Calu3 (cell line): Measurements from ENCODE around the gene ZNF487. TPM values are rescaled to one million over a fixed set of nuclear protein-coding genes. Genes with fewer than 3 reads are reported as not detected.
A peak's percentile ranks its signal among the peaks of the same experiment; 100 is the strongest.
"Not testable (repeated sequence)": the region's sequence is repeated elsewhere in the genome, so short reads cannot be mapped to it uniquely, and the experiment has no call there.

Source experiments
- BruUV-seq: library from RNA; stranded (reverse); fragments of 400-500 nt; replicated peaks from 2 replicates; lab custom pipeline; 2021; lab: Mats Ljungman, UMichigan
- CTCF ChIA-PET: fragments of 300-600 bp; sonication (Branson Sonifier 250); formaldehyde crosslinking; loops from one replicate; lab custom pipeline; 2022; ENCODE audit warnings: antibody characterized with exemption; lab: Charles Lee
- DNase-seq: peaks from one replicate; pipeline ENCODE4 v3.0.0; 2022
- H3K27ac Mint-ChIP-seq: one replicate; pipeline ENCODE4 v1.8.0; 2022; ENCODE audit warnings: mixed read lengths; ENCODE audit not compliant: unreplicated experiment
- H3K27me3 Mint-ChIP-seq: one replicate; pipeline ENCODE4 v1.8.0; 2022; ENCODE audit warnings: mixed read lengths; ENCODE audit not compliant: unreplicated experiment
- H3K36me3 Mint-ChIP-seq: one replicate; pipeline ENCODE4 v1.8.0; 2022; ENCODE audit warnings: mild to moderate bottlenecking, moderate library complexity, mixed read lengths; ENCODE audit not compliant: insufficient read depth, unreplicated experiment
- H3K4me1 Mint-ChIP-seq: one replicate; pipeline ENCODE4 v1.8.0; 2022; ENCODE audit warnings: mild to moderate bottlenecking, low read depth, mixed read lengths; ENCODE audit not compliant: unreplicated experiment
- H3K4me3 Mint-ChIP-seq: one replicate; pipeline ENCODE4 v1.8.0; 2022; ENCODE audit warnings: mild to moderate bottlenecking, low read depth, moderate library complexity, mixed read lengths; ENCODE audit not compliant: unreplicated experiment
- H3K9me3 Mint-ChIP-seq: one replicate; pipeline ENCODE4 v1.8.0; 2022; ENCODE audit warnings: low read depth, mixed read lengths; ENCODE audit not compliant: unreplicated experiment
- intact Hi-C: fragments of 100-400 bp; cut with micrococcal nuclease; formaldehyde crosslinking; loops from one replicate; pipeline ENCODE4 v1.10.0; 2022; ENCODE audit not compliant: unreplicated experiment
- total RNA-seq: library from RNA; stranded (reverse); gene quantifications from 2 replicates; pipeline ENCODE4 v1.2.3, GENCODE V29; 2022
- TF ChIP-seq, protein P1 (sequence below): fragments of 200-600 bp; IDR thresholded peaks from one replicate; pipeline ENCODE4 v1.8.0; 2022; ENCODE audit warnings: antibody characterized with exemption; ENCODE audit not compliant: unreplicated experiment

Gene ZNF487
- total RNA-seq, 1 experiment from 2014 or later = 3.4 TPM

DNA sequence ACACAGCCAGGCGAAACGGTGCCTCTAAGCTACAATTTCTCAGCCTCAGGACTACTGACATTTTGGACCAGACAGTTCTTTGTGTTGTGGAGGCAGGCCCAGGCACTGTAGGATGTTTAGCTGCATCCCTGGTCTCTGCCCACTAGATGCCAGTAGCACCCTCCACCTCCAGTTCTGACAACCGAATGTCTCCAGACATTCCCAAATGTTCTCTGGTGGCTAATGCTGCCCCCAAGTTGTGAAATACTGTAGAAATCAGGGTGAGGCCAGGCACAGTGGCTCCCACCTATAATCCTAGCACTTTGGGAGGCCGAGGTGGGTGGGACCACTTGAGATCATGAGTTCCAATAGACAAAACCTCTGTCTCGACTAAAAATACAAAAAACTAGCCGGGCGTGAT, 46.2 kb upstream of the ZNF487 start:
- DNase-seq = peak; percentile 46
- Mint-ChIP-seq H3K27ac (peak overlapping the region; percentile 84), H3K27me3 (no peaks in the 10 kb centered on the region), H3K4me3 (peak overlapping the region; percentile 21), H3K9me3 (no peaks in the 10 kb centered on the region), H3K4me1 (peaks cover 77% of the 10 kb centered on the region), H3K36me3 (peaks cover 95% of the 10 kb centered on the region)
- intact Hi-C loops = no loop called here
- TF ChIP-seq, protein P1, sequence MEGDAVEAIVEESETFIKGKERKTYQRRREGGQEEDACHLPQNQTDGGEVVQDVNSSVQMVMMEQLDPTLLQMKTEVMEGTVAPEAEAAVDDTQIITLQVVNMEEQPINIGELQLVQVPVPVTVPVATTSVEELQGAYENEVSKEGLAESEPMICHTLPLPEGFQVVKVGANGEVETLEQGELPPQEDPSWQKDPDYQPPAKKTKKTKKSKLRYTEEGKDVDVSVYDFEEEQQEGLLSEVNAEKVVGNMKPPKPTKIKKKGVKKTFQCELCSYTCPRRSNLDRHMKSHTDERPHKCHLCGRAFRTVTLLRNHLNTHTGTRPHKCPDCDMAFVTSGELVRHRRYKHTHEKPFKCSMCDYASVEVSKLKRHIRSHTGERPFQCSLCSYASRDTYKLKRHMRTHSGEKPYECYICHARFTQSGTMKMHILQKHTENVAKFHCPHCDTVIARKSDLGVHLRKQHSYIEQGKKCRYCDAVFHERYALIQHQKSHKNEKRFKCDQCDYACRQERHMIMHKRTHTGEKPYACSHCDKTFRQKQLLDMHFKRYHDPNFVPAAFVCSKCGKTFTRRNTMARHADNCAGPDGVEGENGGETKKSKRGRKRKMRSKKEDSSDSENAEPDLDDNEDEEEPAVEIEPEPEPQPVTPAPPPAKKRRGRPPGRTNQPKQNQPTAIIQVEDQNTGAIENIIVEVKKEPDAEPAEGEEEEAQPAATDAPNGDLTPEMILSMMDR = no peak
- CTCF ChIA-PET = interaction anchor here (0.7 to 1.5 kb wide), 4 partner anchors 9 to 42 kb away, joined by 3 to 5 read pairs (median 4); no protein-coding TSS in a partner anchor
- BruUV-seq = no TSS peak

DNA sequence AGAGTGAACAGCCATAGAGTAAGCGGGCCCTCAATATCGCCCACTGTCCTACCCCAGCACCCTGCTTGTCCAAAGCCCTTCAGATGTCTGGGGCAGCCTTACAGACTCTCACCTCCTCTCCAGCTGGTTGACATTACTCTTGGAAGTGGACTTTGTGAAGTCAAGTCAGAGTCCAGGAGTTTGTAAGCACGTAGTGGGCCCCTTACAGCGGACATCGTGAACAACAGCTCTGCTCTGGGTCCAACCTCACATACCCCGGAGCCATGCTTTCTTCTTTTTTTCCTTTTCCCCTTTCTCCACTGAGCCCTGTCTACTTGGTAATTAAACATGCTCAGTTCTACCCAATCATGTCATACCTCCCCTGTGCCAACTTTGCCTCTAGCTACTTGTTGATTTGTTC, 45.4 kb upstream of the ZNF487 start:
- DNase-seq = no peak
- TF ChIP-seq, protein P1 = no peak
- Mint-ChIP-seq H3K36me3 (peaks cover 97% of the 10 kb centered on the region), H3K27me3 (no peaks in the 10 kb centered on the region), H3K9me3 (no peaks in the 10 kb centered on the region), H3K4me3 (no peak overlapping the region), H3K27ac (peak overlapping the region; percentile 16), H3K4me1 (peaks cover 74% of the 10 kb centered on the region)
- intact Hi-C loops = no loop called here
- CTCF ChIA-PET = interaction anchor here (1.1 to 1.3 kb wide), 2 partner anchors 30 to 43 kb away, joined by 4 to 5 read pairs; no protein-coding TSS in a partner anchor
- no TSS peak for BruUV-seq

DNA sequence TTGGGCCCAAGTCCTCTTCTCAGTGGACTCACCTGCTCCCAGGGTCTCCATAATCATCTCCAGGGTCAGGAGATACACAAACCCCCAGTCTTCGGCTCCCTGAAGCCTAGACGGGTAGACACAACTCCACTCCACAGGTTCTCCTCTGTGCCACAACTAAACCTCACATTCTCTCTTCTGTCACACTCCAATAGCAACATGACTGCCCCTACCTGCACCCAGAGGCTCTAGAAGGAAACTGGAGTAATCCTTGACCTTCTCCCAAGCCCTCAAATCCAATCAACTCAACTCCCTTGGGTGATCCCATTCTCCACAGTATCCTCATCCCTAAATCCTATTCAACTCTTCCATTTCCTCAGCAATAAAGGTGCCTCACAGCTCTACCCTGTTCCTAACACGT, 44.2 kb upstream of the ZNF487 start:
- CTCF ChIA-PET = no interaction called here
- H3K9me3 Mint-ChIP-seq = no peaks in the 10 kb centered on the region

DNA sequence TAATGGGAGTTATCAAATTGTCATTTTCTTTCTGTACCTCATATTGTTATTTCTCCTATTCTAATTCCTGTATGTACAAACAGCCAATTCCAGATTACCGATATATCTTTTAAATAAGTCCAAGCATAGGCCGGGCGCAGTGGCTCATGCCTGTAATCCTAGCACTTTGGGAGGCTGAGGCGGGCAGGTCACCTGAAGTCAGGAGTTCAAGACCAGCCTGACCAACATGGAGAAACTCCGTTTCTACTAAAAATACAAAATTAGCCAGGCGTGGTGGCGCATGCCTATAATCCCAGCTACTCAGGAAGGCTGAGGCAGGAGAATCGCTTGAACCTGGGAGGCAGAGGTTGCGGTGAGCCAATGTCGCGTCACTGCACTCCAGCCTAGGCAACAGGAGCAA, 43.7 kb upstream of the ZNF487 start:
- CTCF ChIA-PET, H3K9me3 Mint-ChIP-seq, BruUV-seq, intact Hi-C loops, H3K27me3 Mint-ChIP-seq, DNase-seq: not testable (repeated sequence)
- Mint-ChIP-seq H3K4me1 (peaks cover 63% of the 10 kb centered on the region), H3K4me3 (peak overlapping the region; percentile 15), H3K36me3 (peaks cover 97% of the 10 kb centered on the region), H3K27ac (peak overlapping the region; percentile 78)

More for the DNA sequence above, 44.2 kb upstream of the ZNF487 start:
- no peak for DNase-seq
- intact Hi-C loops = no loop called here
- H3K27ac Mint-ChIP-seq = peak overlapping the region; percentile 78
- BruUV-seq = no TSS peak
- TF ChIP-seq, protein P1 = no peak
- peak overlapping the region; percentile 15 for H3K4me3 Mint-ChIP-seq
- no peaks in the 10 kb centered on the region for H3K27me3 Mint-ChIP-seq
- peaks cover 67% of the 10 kb centered on the region for H3K4me1 Mint-ChIP-seq
- peaks cover 97% of the 10 kb centered on the region for H3K36me3 Mint-ChIP-seq

DNA sequence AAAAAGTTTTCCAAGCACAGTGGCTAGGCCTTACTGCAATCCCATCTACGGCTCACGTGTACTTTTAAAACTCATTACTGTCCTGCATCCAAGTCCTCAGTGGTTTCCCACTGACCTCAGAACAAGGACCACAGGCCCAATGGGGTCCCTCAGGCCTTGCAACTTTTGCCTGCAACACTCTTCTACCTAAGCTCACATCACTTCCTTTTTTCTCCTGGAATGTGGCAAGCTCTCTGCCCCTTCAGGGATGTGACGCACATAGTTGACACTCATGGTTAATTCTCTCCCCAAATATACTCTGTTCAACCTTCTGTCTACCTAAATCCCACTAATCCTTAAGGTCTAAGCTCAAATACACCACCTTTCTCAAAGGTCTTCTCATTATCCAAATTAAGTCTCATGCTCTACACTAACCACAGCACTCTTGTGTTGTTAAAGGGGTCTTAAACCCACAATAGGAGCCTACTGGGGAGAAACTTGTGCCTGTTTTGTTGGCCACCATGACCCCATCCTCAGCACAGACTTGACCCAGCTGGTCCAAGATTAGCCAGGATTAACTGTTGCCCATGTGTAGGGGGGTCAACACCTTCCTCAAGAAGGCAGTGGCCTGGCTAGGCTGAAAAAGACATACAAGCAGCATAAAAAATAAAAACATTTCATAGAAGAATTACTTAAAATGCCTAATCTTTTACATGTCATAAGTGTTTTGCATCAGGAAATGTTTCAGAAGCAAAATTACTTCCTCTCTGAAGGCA, 43.1 kb upstream of the ZNF487 start:
- peaks cover 57% of the 10 kb centered on the region for H3K4me1 Mint-ChIP-seq
- H3K9me3 Mint-ChIP-seq = no peaks in the 10 kb centered on the region
- CTCF ChIA-PET = no interaction called here
- H3K27ac Mint-ChIP-seq = peak overlapping the region; percentile 16
- intact Hi-C loops = no loop called here
- peak overlapping the region; percentile 37 for H3K4me3 Mint-ChIP-seq
- peaks cover 97% of the 10 kb centered on the region for H3K36me3 Mint-ChIP-seq
- no peak for DNase-seq
- H3K27me3 Mint-ChIP-seq = no peaks in the 10 kb centered on the region
- TF ChIP-seq, protein P1 = no peak
- BruUV-seq = no TSS peak
